GM04503 (cell line): ENCODE data around the gene LRIT2.
"Not testable (repeated sequence)": the region's sequence is repeated elsewhere in the genome, so short reads cannot be mapped to it uniquely, and the experiment has no call there.

Experiments used
- DNase-seq: peaks from one replicate; pipeline ENCODE4 v3.0.0-alpha.2; 2012; ENCODE audit warnings: low read depth

The LRIT2 gene

DNA sequence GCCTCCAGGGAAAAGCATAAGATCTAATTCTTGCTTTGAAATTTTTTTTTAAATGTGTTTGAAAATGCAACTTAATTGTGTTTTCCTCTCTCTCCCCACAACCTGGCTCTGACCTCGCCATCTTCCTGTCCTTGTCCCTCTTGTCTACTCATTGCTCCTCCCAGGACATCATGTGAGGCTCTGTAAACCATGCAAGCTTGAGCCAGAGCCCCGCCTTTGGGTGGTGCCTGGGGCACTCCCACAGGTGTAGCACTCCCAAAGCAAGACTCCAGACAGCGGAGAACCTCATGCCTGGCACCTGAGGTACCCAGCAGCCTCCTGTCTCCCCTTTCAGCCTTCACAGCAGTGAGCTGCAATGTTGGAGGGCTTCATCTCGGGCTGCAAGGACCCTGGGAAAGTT, 40.8 kb downstream of the LRIT2 start:
- no peak for DNase-seq

DNA sequence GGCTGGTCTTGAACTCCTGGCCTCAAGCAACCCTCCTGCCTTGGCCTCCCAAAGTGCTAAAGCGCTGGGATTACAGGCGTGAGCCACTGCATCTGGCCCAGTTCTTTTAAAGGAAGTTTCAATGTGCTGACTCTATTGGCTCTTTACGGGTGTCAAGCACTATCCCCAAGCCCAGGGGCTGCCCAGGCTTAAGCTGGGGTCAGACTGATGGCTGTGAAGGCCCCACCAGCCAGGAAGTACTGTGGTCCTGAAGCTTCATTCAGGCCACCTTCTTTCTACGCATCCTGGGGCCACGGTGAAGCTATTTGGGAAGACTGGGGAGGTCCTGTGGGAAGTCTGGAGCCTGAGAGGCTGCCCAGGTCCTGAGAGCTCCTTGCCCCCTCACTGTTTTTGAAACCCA, 43.7 kb downstream of the LRIT2 start:
- DNase-seq: no peak

DNA sequence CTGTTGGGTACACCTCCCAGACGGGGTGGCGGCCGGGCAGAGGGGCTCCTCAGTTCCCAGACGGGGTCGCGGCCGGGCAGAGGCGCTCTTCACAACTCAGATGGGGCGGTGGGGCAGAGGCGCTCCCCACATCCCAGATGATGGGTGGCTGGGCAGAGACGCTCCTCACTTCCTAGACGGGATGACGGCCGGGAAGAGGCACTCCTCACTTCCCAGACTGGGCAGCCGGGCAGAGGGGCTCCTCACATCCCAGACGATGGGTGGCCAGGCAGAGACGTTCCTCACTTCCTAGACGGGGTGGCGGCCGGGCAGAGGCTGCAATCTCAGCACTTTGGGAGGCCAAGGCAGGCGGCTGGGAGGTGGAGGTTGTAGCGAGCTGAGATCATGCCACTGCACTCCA, 45.0 kb downstream of the LRIT2 start:
- not testable (repeated sequence) for DNase-seq

DNA sequence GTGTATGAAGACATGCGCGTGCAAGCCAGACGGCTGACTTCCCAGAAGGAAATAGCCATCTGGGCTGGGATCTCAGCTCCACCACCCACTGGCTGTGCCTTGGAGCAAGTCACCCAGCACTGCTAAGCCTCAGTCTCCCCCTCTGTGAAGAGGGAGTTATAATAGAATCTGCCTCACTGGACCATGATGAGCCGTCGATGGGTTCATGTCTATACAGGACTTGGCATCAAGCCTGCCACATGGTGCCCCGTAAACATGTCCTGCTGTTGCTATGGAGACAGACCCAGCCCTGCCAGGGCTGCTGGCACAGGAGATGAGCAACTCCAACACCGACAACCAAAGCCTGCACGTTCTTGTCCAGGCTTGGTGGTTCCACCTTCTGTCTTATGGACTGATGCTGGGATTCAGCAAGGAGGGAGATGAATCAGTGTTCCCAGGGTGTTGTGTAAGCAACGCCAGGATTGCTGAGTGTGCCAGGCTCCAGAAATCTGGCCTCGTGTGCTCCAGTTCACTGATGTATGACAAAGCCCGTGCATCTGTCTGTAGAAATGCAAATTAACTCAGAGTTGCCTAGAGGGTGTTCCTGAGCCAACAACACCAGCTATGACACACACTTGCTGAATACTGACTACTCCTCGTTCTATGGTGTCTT, 46.2 kb downstream of the LRIT2 start:
- DNase-seq: peak; percentile 55

DNA sequence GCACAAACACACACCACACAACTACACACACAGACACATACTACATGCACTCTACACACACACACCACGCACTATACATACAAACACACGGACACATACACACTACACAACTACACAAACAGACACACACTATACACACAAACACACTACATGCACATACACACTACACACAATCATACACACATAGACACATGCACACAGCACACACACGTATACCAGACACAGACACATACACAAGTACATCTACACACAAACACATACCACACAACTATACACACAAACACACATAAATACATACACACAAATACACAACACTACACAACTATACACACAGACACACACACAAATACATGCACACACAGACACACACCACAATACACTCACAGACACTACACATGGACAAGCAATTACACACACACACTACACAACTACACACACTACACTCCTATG, 47.2 kb downstream of the LRIT2 start:
- DNase-seq: no peak

DNA sequence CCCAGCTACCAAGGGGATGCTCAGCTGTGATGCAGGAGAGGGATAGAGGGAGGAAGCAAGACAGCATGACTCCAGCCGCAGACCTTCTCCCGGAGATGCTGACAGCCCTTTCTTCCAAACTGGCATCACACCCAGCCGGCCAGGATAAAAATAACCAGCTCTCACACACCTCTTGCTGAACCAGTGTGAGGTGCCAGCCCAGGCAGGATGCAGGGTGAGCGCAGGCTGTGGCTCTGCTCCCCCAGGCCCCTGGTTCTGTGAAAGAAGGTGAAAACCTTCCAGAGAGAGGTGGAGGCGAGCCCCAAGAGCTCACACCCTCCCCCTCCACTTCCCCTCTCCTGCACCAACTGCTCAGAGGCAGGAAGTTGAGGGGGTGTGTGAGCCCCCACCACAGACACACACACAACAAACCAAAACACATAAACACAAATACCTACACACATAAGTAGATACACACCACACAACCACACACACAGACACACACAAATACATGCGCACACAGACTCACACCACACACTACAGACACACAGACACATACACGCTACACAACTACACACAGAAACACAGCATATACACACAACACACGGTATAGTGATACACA, 47.7 kb downstream of the LRIT2 start:
- no peak for DNase-seq

DNA sequence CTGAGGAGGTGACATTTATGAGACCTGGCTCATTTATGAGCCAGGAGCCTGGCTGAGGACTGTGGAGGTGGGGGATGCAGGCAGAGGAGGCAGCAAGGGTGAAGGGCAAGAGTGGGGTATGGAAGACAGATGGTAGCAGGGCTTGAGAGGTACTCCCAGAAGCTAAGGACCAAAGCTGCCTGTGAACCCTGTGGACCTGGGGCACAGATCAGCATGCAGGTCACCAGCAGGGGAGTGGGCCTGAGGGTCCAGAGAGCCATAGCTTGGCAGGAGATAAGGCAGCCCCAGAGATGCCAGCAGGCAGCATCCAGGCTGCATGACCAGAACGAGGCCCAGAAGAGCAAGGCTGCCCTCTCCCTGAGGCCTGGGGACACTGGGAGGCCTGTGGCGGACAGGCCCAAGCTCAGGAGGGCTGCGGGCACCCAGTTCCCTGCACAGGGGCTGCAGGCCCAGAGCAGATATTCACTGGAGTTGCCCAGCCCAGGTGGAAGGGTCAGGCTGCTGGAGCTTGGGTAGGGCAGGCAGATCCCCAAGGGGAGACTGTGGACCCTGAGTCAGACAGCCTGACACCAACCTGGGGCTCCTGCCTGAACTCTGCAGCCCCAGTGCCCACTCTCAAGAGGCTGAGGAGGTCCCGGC, 48.4 kb downstream of the LRIT2 start:
- no peak for DNase-seq

DNA sequence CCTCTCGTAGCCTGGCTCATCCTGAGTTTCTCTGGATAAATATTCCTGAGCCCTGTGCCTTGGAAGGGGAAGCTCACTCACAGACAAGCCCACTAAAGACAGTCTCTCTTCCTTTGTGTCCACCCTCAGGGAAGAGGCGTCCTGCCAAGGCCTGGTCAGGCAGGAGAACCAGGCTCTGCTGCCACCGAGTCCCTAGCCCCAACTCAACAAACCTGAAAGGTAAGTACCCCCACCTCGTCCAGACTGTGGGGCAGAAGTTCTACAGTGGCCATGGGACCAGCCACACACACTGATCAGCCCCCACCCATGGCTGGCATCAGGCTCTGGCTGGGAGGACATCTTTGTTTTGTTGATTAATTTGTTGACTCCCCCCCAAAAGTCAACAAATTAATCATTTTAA, 49.0 kb downstream of the LRIT2 start:
- DNase-seq: no peak

DNA sequence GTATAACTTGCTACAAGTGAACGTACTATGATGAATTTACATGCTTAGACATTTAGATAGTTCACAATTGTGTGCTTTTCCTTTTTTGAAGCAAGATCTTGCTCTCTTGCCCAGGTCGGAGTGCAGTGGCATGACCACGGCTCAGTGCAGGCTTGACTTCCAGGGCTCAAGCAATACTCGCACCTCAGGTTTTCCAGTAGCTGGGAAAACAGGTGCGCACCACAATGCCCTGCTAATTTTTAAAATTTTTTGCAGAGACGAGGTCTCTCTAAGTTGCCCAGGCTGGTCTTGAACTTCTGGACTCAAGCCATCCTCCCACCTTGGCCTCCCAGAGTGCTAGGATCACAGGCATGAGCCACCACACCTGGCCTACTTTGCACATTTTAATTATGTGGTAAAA, 49.9 kb downstream of the LRIT2 start:
- no peak for DNase-seq

DNA sequence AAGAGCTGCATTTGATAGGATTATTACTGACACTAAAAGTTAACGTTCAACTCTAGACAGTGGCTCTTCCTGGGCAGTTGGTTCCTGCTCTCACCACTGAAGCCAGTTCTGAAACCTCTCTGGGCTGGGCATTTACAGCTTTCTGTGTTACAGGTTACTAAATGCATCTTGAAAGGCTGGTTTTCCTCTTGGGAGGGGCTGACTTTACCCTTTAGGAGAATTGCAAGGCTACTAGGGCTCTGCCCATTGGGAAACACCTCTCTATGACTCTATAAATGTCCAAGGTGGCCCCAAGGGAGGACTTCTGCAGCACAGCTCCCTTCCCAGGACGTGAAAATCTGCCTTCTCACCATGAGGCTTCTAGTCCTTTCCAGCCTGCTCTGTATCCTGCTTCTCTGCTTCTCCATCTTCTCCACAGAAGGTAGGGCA, 51.8 kb downstream of the LRIT2 start, which contains the start of gene GPR15LG:
Gene GPR15LG, plus strand, starts transcription at position 301 of the 429 bp plus-strand sequence. Its CDS starts 51 bp downstream, at position 352.
- DNase-seq: no peak

DNA sequence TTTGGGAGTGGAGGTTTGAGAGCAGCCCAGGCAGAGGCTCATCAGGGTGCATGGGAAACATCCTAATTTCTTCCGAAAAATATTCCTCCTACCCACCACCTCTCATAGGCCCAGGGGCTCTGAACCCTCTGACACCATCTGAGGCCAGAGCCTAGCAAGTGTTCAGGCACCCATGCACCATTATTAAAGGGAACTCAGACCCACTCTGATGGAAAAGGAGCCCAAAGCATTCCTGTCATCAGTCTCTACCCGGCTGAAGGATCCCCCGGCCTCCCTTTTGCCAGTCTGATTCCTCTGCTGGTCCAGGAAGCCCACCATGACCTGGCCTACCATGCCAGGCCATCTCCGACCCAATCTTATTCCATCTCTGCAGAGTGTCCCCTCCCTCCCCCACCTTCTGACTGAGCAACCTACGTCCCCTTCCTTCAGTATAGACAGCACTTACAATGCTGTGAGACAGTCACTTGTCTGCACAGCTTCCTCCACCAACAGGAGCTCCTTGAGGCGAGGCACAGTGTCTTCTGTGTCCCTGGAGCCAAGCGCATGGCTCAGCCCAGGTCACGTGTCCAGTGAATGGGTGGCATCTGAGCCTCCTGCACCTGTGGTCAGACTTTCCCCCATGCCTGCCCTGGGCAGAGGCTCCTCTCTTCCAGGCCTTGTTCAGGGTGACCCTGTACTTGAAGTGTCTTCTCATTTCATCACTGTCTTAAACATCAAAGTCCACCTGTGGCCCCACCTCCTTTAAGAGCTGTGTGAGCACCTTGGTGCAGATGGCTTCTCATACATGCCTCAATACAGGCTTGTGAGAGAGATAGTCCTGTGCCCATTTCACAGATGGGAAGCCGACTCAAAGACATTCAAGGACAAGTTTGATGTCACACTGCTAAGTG, 52.6 kb downstream of the LRIT2 start:
- no peak for DNase-seq

DNA sequence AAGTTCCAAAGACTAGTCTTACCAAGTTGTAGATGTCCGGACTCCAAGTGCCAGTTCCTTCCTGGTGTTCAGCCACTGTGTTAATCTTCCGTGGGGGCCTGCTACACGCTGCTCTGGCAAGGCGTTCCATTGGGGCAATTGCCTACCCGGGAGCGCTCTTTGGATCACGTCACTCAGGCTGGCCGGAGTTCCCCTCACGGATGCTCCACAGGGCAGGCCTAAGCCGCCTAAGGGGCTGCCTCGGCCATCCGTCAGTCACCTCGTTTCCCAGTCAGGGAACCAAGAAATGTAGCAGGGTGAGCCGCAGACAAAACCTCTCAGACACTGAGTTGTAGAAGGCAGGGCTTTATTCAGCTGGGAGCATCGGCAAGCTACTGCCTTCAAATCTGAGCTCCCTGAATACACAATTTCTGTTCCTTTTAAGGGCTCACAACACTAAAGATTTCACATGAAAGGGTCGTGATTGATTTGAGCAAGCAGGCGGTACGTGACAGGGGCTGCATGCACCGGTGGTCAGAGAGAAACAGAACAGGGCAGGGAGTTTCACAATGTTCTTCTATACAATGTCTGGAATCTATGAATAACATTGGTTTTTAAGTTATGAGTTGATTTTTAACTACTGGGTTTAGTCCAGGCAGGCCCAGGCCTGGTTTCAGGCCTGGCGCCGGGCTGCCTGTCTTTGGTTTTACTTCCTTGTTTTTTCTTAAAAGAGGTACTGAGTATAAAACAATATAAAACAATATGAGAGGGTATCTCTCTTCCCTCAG, 53.5 kb downstream of the LRIT2 start:
- not testable (repeated sequence) for DNase-seq

DNA sequence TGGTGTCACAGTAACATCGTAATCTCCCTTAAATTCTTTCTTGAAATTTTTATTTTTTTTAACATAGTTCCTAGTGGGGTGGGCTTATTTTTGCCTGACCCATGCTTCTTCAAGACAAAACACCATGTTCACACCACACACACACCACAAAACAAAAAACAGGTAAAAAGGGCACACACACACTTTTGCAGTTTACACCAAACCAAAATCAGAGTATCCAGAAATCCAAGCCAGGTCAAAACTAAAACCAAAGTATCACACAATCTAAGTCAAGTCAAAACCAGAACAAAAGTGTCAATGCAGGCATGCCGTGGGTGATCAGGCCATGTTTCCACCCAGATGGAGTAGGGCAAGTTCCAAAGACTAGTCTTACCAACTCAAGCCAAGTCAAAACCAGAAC, 54.1 kb downstream of the LRIT2 start:
- DNase-seq: not testable (repeated sequence)
